IPS DF 4.7 (cell line): ENCODE data around the gene LYSMD1.

Source experiments
- DNase-seq: peaks from one replicate; pipeline ENCODE4 v3.0.0-alpha.2; 2013; ENCODE audit warnings: low spot score; ENCODE audit errors: extremely low read depth

Gene LYSMD1

DNA sequence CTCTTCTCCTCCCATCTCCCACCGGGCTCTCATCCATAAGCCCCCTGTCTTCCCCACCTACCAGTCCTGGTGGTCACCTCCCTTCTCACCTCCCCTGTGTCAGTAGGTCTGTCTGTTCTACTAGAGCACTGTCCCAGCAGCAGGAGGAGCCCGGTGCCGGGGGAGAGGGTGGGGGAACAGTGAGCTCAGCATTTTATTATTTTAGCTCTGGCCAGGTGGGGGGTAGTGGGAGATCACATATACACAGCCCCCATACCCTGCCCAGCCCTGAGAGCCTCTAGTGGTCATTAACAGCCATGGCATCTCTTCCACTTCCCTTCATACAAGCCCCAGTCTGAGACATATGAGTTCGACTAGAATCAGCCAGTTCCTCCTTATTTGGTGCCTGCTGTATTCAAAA is 10.2 kb upstream of the LYSMD1 start, which contains the start of gene TMOD4:
TSS of gene TMOD4 (minus strand) at position 119 of the 400 bp plus-strand sequence. CDS start 1,106 bp downstream, outside the sequence.
- no peak for DNase-seq

DNA sequence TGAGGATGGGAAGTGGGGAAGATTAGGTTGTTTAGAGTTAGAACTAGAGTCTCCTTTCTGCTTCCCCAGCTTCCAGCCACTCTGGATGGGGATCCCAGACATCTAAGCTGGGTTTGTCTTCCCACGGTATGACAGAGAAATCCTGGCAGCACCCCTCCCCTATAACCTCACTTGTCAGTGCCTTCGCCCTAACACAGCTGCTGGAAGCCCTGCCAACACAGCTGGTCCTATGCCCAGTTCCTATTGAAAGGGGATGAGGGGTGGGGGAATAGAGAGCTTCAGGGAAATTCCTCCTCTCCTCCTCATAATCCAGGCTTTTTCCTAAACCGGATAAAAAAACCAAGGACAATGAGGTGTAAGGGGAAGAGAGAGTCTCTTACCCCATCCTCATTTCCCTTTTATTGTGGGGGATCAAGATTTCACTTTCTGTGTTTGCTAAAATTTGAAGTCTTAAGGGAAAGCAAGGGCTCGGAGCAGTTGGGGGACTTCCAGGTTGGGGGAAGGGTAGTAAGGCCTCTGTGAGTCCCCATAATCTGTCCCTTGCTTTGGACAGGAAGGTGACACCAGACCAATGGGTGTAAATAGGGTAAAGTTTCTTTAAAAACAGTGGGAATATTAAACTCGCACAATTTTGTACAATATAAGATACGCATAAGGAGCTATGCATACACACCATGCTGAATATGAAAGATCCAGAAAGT is 9.5 kb upstream of the LYSMD1 start:
- DNase-seq, result no peak

DNA sequence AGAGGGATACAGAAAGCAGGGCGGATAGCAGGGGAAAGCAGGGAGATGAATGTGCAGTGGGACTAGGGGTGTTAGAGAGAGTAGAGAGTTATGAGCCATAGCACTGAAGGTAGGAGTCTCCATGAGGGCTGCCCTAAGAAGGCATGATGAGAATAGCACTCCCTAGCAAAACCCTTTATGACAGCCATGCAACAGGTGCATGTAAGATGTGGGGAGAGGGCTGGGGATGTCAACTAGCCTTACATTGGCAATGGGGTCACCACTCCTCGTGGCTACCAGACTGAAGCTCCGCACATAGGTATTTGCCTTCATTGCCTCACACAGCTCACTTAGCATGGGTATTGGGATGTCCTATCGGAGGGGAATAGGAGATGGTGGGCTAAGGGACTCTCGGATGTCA is 5.5 kb upstream of the LYSMD1 start:
- no peak for DNase-seq

DNA sequence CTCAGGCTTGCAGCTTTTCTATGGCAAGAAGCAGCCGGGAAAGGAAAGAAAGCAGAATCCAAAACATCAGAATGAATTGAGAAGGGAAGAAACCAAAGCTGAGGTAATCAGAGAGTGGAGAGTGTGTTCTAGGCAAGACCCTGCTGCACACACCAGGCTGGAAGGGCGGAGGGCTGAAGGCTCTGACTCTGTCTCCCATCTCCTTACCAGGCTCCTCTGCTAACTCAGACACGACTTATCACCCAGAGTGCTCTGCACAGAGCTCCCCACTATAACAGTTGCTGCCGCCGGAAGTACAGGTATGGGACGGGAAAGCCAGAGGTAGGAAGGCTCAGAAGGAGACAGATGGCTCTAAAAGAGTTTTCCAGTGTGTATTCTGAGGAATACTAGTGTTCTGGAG is 1.4 kb upstream of the LYSMD1 start:
- no peak for DNase-seq

DNA sequence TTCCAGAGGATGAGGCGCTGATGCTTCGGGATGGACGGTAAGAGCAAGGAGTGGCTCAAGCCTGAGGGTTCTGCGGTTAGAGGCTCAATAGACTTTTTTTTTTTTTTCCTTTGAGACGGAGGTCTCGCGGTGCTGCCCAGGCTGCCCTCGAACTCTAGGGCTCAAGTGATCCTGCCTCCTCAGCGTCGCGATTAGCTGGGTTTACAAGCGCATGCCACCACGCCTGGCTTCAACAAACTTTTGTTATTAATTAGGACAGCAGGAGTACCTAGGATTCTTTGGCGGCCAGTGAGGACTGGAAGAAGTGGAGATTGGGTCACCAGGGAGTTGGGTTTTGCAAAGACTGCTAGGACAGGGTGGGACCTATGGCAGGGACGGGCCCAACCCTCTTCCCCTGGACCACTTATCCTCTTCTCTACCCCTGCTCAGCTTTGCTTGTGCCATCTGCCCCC is 829 bp upstream of the LYSMD1 start:
- DNase-seq, result no peak

DNA sequence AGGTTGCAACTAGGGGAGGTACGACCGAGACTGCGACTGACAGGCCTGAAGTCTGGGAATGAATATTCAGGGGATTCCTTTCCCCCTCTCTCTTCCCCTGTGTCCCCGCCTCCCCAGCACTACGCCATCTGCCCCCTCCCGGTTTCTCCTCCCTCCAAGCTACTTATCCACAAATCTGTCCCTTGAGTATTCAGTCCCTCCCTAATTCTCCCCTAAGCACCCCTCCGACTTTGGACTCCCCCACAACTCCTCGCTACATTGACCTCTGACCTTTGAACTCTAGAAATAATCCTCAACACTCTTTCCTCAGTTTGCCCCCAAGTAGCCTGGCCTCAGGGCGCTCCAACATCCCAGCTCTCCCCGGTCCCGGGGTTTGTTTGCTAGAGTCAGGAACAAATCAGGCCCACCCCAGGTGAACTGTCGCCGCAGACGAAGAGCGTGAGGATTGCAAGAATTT is 393 bp downstream of the LYSMD1 start:
- DNase-seq, result no peak

DNA sequence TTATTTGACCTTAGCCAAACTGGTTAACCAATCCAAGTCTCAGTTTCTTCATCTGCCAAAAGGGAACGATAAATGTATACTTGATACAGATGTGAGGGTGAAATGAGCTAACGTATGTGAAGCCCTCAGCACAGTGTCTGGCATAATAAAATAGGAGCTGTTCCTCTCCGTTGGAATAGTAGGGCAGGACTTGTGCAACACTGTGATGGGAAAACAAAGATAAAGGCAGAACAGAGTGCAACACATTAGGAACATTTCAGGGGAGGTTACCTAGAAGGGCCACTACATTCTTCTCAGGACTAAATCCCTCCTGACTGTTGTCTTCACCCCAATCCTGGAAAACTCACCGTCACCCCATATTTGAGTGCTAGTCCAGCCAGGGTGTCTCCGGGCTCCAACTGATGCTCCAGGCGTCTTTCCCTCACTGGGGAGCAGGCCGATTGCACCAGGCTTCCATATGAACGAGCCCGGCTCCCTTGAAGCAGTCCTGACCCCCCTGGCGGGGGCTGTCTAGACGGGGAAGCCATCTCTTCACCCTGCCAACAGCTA is 896 bp downstream of the LYSMD1 start:
- no peak for DNase-seq

DNA sequence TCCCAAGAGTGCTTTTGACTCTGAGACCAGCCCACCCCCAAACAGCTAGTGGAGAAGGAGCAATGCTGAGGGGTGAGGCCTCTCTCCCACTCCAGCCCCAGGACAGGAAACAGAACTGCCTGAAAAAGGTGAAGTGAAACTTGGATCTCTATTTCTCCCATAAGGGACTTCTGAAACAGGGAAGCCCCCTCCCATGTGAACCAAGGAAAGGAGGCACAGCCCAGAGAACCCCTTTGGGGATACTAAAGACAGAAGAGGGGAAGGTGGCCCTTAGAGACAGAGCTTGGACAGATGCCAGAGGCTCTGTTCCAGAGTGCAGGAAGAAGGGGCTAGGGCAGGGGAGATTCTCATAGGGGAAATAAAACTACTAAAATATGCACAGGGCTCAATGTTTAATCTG is 6.3 kb downstream of the LYSMD1 start:
- DNase-seq, result no peak

DNA sequence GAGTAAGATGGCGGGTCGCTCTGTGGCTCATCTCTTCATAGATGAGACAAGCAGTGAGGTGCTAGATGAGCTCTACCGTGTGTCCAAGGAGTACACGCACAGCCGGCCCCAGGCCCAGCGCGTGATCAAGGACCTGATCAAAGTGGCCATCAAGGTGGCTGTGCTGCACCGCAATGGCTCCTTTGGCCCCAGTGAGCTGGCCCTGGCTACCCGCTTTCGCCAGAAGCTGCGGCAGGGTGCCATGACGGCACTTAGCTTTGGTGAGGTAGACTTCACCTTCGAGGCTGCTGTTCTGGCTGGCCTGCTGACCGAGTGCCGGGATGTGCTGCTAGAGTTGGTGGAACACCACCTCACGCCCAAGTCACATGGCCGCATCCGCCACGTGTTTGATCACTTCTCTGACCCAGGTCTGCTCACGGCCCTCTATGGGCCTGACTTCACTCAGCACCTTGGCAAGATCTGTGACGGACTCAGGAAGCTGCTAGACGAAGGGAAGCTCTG is 6.9 kb downstream of the LYSMD1 start:
- DNase-seq, result no peak

DNA sequence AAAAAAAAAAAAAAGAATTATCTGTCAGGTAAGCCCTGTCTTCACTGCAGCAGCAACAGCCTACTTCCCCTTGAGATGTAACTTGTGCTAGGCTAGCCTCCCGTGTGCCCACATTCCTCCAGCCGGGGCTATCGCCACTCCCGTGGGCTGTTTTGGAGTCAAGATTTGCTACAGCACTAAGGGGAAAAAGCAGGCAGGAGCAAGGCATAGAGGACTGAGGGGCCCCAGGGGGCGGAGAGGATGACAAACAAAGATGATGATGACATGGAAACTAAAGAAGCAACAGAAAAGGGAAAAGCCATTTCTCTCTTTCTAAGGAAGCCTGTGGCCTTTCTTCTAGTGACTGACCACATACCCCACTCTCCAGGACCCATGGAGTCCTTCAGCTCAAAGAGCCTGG is 7.4 kb downstream of the LYSMD1 start:
- DNase-seq, result no peak

DNA sequence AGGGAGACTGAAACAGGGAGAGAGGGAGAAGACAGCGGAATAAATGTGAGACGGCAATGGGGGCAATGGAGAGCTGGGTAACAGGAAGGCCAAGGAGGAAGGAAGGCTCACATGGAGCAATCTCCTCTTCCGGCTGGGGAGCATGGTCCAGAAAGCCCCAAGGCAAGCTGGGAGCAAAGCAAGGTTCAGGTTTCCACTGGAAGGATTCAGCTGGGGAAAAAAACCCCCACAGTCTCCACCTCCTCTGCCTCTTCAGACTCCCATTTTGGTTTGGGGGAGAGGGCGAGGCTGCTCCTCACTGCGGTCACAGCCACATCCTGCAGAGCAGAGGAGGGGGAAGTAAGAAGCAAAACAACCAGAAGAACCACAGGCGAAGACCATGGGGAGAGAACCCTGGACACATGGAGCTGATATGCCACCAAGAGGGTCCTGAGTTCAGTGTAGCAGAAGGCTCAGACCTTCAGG is 8.6 kb downstream of the LYSMD1 start:
- DNase-seq, result no peak

DNA sequence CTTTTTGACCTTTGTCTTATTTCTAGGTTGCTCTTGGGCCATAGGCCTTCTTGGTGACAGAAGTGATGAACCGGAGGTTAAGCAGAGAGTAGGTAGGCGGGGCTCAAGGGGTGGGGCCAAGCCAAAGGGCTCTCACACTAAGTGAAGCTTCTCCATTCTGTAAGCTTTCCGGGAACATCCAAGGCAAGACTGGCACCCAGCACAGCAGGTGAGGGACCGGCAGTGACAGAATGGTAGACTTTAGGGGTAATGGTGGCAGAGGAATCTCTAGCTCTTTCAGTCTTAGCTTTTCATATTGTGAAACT is 9.2 kb downstream of the LYSMD1 start, which contains the start of gene TNFAIP8L2:
TSS of gene TNFAIP8L2 (plus strand) at position 135 of the 305 bp plus-strand sequence. CDS start 2,049 bp downstream, outside the sequence.
- DNase-seq, result no peak

DNA sequence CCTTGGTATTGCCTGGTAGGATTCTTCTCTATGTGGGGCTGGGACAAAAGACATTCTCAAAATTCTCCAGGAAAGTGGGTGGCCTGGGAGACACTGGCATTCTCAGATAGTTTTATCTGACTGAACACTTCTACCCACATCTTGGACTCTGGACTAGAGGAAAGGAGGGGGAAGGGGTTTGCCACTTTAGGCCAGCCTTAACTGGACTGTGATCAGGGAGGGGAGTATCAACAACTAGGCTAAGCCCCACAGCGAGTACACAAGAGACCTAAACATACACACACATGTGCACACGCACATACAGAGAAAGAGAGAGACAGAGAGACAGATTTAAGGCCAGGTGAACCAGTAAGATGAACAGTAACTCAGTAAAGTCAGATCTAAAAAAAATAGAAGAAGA is 18.0 kb downstream of the LYSMD1 start:
- DNase-seq, result no peak

DNA sequence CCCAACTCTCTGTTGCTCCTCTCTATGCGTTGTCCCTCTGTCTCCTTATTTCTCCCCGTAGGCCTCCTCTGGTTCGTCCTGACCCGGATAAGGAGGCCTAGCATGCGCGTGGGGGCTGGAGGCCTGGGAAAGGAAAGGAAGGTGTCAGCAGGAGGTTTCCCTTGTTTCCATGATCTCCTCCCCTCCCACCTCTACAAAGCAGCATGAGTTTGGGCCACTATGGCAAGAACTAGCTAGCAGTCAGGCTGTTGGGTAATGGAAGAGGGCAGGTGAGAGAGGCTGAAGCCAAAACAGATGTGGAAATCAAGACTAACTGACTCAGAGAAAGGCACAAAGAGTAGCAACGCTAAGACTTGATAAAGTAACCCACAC is 18.6 kb downstream of the LYSMD1 start:
- DNase-seq, result no peak

DNA sequence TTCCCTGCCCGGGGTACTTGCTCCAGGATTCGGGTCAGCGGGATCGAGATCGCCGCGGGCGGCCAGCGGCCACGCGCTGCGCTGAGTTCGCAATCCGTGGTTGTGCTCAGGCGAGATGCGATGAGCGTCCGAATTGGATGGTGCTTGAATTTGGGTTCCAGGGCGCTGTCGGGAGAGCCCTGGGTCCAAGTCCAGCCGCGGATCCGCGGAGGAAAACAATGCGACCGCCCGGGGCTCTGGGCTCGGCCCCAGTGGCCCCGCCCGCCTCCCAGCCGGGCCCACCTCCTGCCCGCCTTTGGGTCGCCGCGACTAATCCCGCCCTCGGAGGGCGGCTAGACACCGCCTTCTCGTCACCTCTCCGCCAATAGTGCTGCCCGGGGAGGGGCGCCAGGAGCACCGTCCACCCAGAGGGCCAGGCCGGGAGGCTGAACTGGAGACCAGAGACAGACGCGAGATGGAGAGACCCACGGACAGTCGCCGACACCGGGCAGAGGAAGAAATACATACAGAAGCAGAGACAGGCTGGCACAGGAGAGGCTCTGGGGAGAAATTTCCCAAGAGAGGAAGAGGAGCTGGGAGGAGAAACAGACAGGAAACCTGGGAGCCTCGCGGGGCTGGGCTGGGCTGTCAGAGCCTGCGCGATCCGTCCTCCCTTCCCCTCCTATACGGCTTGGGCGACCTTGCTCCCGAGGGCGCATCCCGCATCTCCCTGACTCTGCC is 19.1 kb downstream of the LYSMD1 start, which contains the start of gene SEMA6C:
TSS of gene SEMA6C (minus strand) at position 220 of the 720 bp plus-strand sequence. CDS start 4,010 bp downstream, outside the sequence.
- no peak for DNase-seq

DNA sequence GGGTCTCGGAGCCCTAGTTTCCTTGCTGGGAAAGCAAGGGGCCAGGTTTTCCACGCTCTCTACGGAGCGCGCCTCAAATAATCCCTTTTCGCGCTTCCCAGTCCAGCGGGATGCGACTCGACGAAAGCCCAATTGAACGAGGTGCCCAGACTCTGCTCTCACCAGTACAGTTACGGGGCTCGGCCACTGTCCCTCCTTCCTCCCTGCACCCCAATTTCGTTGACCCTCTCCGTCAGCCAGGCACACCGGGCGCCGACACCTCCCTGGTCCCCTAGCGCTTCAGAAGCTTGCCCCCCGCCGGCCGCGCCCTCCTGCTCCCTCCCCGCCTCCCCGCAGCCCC is 19.7 kb downstream of the LYSMD1 start:
- DNase-seq, result no peak

DNA sequence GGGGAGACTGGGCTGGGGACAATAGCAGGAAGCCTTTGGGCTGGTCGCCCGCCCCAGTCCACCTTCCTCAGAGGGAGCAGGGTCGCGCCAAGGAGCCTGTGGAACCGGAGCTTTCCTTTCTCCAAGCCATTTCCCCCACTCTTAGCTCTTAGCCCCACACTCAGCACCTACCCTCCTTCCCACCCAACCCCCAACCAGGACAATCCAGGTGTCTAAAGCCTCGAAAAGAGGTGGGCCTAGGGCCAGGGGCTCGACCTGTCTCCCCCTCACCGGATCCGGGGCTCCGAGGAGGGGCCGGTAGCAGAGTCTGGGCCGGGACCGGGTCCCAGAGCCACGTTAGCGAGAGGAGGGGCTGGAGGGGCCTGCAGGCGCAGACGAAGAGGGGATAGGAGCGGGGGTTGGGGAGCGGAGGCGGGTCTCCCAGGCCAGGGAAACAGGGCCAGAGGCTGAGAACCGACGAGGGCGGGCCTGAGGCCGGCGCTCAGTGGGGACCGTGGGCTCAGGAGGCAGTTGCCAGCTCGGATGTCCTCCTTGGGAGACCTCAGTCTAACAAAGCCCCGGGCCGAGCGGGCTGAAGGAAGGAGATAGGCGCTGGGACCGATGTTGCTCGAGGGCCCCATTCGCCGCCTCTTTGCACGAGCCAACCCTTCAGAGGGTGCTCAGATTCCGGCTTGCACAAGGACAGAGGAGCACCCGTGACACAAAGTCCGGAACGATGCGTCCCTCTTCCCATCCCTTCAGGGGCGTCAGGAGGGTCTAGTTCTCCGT is 20.2 kb downstream of the LYSMD1 start:
- DNase-seq, result no peak

DNA sequence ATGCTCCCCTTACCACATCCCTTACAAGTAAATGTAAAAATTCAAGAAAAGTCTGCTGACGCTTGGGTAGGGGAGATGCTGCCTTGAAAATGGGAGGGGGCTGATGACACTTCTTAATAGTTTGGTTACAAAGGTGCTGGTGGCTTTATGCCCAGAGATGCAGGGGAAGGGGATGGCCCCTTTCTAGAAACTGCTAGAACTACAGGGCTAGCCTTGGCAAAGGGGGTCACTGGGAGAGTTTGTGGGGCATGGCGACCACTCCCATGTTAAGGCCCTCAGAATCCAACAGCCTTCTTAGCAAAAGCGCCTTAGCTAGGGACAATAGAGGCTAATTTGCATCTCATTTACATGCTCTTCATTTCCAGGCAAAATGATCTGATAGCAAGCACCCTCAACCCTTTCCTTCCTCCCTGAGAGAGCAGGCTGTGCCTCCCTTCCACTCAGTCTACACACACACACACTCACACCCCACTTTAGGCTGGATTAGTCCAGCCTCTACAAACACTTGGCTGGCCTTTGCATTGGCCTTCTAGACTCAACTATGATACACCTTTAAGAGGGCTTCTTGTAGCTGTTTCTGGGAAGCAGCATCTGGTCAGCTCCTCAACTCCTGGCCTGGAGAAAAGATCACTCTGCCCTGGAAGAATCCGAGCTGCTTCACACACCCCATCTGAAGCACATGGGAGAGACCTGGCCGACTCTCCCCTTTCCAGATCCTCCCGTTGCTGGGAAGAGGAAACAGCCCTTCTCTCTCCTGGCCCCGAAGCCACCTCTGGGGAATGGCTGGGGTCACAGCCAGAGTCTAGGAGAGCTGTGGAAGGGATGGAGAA is 21.0 kb downstream of the LYSMD1 start:
- DNase-seq, result no peak

DNA sequence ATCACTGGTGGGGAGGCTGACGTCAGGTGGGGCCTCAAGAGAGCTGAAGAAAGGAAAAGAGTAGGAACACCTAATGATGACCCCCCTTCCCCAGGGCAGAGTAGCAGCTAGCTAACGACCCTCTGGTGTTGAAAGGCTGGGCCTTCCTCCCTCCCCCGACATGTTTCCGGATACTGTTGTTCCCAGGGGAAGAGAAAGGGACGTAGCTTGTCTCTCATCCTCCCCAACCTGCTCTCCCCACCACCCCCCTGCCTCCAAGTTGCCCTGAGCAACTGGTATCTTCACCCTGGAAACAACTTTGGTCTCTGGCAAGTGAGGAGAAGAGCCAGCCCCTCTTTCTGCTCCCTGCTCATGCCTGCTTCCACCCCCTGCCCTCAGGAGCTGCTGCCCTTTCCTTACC is 21.7 kb downstream of the LYSMD1 start:
- DNase-seq, result no peak

DNA sequence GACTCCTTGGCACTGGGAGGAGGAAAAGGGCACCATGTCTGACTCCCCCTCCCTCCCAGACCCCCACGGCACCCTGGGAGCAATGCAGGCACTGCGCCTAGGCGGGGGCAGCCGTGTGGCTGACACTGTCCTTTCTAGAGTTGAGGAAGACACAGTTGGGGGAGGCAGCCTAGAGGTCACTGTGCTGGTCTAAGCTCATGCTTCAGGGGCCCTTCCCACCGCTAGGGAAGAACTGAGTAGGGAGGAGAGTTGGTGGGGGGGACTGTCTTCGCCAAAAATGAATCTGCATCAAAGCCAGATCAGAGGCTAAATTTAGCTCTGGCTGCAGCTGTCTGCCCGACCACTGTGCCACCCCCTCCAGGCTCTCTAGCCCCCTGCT is 22.7 kb downstream of the LYSMD1 start:
- DNase-seq, result no peak
